ENCODE results near the gene P2RX4.

The P2RX4 gene

DNA sequence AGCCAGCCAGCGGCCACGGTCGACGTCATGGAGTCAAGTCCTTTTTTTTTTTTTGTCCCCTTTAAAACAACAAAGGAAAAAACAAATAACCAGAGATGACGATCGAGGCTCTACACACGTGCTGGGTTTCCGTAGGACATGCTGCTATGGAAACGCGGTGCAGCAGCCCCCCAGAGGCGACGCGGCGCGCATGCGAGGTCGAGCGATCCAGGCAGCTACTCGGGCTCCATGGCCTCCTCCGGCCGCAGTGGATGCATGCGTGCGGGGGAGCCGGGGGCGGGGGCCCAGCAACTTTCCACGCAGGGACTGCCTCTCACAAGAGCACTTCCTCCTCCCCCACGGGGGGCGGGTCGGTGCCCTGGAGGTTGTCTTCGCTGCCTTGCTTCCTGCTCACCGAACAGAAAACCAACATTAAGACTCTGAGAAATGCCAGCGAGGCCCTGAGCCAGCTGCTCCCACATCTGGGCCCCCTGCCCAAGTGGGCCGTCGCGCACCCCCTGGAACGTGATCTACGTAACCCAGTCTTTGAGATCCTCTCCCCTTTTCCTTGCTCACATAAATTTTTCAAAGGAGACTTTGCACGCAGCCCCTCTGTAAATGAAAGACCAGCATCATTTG lies 30.7 kb downstream of the P2RX4 start:
- no peak overlapping the region for H3K4me3 ChIP-seq (ENCODE audit: insufficient read depth, low read length, poor library complexity, severe bottlenecking)
- no peak for TF ChIP-seq EZH2phosphoT487 (conservative IDR thresholded peaks at IDR 0.05; ENCODE audit: low read length)
- H4K20me1 ChIP-seq (ENCODE audit: low read depth, low read length), result no peaks in the 10 kb centered on the region
- H2AFZ ChIP-seq (ENCODE audit: low read depth, low read length, severe bottlenecking), result no peak overlapping the region
- no peaks in the 10 kb centered on the region for H3K27me3 ChIP-seq (ENCODE audit: low read length)
- H3K36me3 ChIP-seq (ENCODE audit: low read length), result no peaks in the 10 kb centered on the region
- H3K9me2 ChIP-seq (replicated peaks; ENCODE audit: insufficient read depth, low read length), result no peaks in the 10 kb centered on the region
- H3K4me2 ChIP-seq (ENCODE audit: low read depth, low read length, poor library complexity, severe bottlenecking), result no peak overlapping the region
- H3K79me2 ChIP-seq (ENCODE audit: insufficient read depth, low read length), result no peaks in the 10 kb centered on the region
- no peak overlapping the region for H3K27ac ChIP-seq (ENCODE audit: low read depth, low read length)
- no peaks in the 10 kb centered on the region for H3F3A ChIP-seq (ENCODE audit: insufficient read depth)
- H3K9ac ChIP-seq (ENCODE audit: low read length), result no peak overlapping the region
- H3K9me3 ChIP-seq (ENCODE audit: insufficient read depth, low read length), result no peaks in the 10 kb centered on the region

DNA sequence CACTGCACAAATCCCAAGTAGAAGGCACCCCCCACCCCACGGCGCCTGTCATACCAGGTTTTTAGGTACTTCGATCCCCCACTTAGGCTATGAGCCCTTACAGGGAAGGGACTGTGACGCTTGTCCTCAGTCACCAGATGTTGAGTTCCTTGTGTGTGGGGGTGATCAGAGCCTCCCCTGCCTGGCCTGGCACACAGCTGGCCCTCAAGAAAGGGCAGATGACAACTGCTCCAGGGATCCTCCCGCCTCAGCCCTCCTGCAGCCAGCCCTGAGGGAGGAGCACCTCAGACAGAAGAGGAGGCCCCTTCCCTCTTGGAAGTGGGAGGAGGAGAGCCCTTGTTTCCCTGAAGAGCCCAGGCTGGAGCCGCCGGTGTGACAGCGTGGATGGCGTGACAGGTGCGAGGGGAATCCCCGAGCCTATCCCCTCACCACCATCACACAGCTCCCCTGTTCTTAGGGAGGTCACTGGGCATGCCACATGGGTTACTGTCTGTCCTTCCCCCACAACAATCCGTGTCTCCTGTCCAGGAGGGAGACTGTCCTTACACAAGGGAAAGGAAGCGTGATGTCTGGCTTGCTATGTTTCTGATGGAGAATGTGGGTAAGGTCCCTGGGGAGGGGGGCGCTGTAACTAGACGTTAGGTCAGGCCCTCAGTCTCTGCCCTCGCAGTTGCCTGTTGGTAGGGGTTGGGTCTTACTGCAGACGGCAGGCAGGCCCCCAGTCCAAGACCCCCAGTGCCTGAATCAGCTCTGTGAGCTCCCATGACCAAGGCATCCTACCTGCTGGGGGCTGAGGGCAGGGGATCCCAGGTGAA lies 31.4 kb downstream of the P2RX4 start:
- no peaks in the 10 kb centered on the region for H3F3A ChIP-seq (ENCODE audit: insufficient read depth)
- H3K36me3 ChIP-seq (ENCODE audit: low read length), result no peaks in the 10 kb centered on the region
- H3K4me2 ChIP-seq (ENCODE audit: low read depth, low read length, poor library complexity, severe bottlenecking), result no peak overlapping the region
- no peaks in the 10 kb centered on the region for H3K27me3 ChIP-seq (ENCODE audit: low read length)
- no peaks in the 10 kb centered on the region for H4K20me1 ChIP-seq (ENCODE audit: low read depth, low read length)
- H3K79me2 ChIP-seq (ENCODE audit: insufficient read depth, low read length), result no peaks in the 10 kb centered on the region
- no peak overlapping the region for H3K27ac ChIP-seq (ENCODE audit: low read depth, low read length)
- no peaks in the 10 kb centered on the region for H3K9me2 ChIP-seq (replicated peaks; ENCODE audit: insufficient read depth, low read length)
- TF ChIP-seq EZH2phosphoT487 (conservative IDR thresholded peaks at IDR 0.05; ENCODE audit: low read length), result no peak
- TF ChIP-seq, protein P1, sequence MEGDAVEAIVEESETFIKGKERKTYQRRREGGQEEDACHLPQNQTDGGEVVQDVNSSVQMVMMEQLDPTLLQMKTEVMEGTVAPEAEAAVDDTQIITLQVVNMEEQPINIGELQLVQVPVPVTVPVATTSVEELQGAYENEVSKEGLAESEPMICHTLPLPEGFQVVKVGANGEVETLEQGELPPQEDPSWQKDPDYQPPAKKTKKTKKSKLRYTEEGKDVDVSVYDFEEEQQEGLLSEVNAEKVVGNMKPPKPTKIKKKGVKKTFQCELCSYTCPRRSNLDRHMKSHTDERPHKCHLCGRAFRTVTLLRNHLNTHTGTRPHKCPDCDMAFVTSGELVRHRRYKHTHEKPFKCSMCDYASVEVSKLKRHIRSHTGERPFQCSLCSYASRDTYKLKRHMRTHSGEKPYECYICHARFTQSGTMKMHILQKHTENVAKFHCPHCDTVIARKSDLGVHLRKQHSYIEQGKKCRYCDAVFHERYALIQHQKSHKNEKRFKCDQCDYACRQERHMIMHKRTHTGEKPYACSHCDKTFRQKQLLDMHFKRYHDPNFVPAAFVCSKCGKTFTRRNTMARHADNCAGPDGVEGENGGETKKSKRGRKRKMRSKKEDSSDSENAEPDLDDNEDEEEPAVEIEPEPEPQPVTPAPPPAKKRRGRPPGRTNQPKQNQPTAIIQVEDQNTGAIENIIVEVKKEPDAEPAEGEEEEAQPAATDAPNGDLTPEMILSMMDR (IDR thresholded peaks at IDR 0.05; ENCODE audit: insufficient read depth, low read length, poor library complexity, severe bottlenecking), result no peak
- H3K9ac ChIP-seq (ENCODE audit: low read length), result no peak overlapping the region
- H3K4me3 ChIP-seq (ENCODE audit: insufficient read depth, low read length, poor library complexity, severe bottlenecking), result no peak overlapping the region
- no peak overlapping the region for H2AFZ ChIP-seq (ENCODE audit: low read depth, low read length, severe bottlenecking)
- no peaks in the 10 kb centered on the region for H3K9me3 ChIP-seq (ENCODE audit: insufficient read depth, low read length)

DNA sequence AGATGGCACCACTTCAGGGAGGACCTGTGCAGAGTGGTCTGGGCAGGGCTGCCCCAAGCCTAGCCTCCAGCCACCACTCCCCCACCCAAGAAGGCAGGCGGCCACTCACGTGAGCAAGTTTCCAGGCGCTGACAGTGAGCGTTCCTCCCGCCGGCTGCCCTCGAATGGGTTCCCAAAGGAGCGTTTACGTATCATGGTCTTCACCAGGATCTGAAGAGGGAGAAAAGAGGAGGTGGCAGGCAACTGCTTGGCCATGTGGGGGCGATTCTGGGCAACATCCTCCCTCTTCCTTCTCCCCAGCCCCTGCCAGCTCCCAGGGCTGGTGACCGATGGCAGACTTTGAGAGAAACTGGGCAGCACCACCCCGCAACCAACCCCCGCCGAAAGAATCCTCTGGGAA lies 35.1 kb downstream of the P2RX4 start:
- H3K36me3 ChIP-seq (ENCODE audit: low read length), result no peaks in the 10 kb centered on the region
- H3K27ac ChIP-seq (ENCODE audit: low read depth, low read length), result no peak overlapping the region
- H3F3A ChIP-seq (ENCODE audit: insufficient read depth), result 0 out of 2 replicates have a peak, but pooled peaks cover 4% of the 10 kb centered on the region
- no peak overlapping the region for H3K4me2 ChIP-seq (ENCODE audit: low read depth, low read length, poor library complexity, severe bottlenecking)
- H2AFZ ChIP-seq (ENCODE audit: low read depth, low read length, severe bottlenecking), result no peak overlapping the region
- TF ChIP-seq, protein P1 (IDR thresholded peaks at IDR 0.05; ENCODE audit: insufficient read depth, low read length, poor library complexity, severe bottlenecking), result no peak
- TF ChIP-seq EZH2phosphoT487 (conservative IDR thresholded peaks at IDR 0.05; ENCODE audit: low read length), result no peak
- H3K4me3 ChIP-seq (ENCODE audit: insufficient read depth, low read length, poor library complexity, severe bottlenecking), result no peak overlapping the region
- H3K79me2 ChIP-seq (ENCODE audit: insufficient read depth, low read length), result no peaks in the 10 kb centered on the region
- H4K20me1 ChIP-seq (ENCODE audit: low read depth, low read length), result no peaks in the 10 kb centered on the region
- H3K9ac ChIP-seq (ENCODE audit: low read length), result no peak overlapping the region
- no peaks in the 10 kb centered on the region for H3K9me3 ChIP-seq (ENCODE audit: insufficient read depth, low read length)
- no peaks in the 10 kb centered on the region for H3K27me3 ChIP-seq (ENCODE audit: low read length)
- H3K9me2 ChIP-seq (replicated peaks; ENCODE audit: insufficient read depth, low read length), result no peaks in the 10 kb centered on the region

DNA sequence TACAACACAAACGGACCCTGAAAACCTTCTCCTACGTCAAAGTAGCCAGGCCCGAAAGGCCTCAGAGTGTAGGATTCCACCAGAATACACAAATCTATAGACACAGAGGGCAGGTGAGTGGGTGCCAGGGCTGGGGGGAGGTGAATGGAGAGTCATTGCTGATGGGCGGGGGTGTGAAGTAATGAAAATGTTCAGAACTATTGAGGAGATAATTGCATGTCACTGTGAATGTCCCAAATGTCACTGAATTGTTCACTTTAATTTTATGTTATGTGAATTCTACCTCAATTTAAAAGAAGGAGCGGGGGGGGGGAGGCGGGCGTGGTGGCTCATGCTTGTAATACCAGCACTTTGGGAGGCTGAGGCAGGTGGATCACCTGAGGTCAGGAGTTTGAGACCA lies 36.0 kb downstream of the P2RX4 start:
- Histone ChIP-seq H3K4me2 (ENCODE audit: low read depth, low read length, poor library complexity, severe bottlenecking) (no peak overlapping the region), H3K9me2 (replicated peaks; ENCODE audit: insufficient read depth, low read length) (no peaks in the 10 kb centered on the region), H4K20me1 (ENCODE audit: low read depth, low read length) (no peaks in the 10 kb centered on the region), H3F3A (ENCODE audit: insufficient read depth) (peaks cover 13% of the 10 kb centered on the region; the same call in 1 of the 2 replicates), H3K27ac (ENCODE audit: low read depth, low read length) (no peak overlapping the region), H3K79me2 (ENCODE audit: insufficient read depth, low read length) (no peaks in the 10 kb centered on the region), H3K9me3 (ENCODE audit: insufficient read depth, low read length) (no peaks in the 10 kb centered on the region), H3K9ac (ENCODE audit: low read length) (no peak overlapping the region), H3K27me3 (ENCODE audit: low read length) (no peaks in the 10 kb centered on the region), H3K36me3 (ENCODE audit: low read length) (no peaks in the 10 kb centered on the region), H2AFZ (ENCODE audit: low read depth, low read length, severe bottlenecking) (no peak overlapping the region), H3K4me3 (ENCODE audit: insufficient read depth, low read length, poor library complexity, severe bottlenecking) (no peak overlapping the region)
- no peak for TF ChIP-seq EZH2phosphoT487 (conservative IDR thresholded peaks at IDR 0.05; ENCODE audit: low read length)
- TF ChIP-seq, protein P1 (IDR thresholded peaks at IDR 0.05; ENCODE audit: insufficient read depth, low read length, poor library complexity, severe bottlenecking), result no peak
